HepG2 (cell line): ENCODE data around the gene PKP3.

Experiments used
- ARNT2 ChIP-seq: sonication (generic); formaldehyde crosslinking; IDR thresholded peaks from 2 replicates; pipeline ENCODE4 v1.8.0; 2022; ENCODE audit warnings: mild to moderate bottlenecking, low read depth, missing genetic modification reagents, moderate library complexity
- CTCF ChIP-seq: sonication (generic); formaldehyde crosslinking; IDR thresholded peaks from 2 replicates; pipeline ENCODE4 v1.5.0; 2020; ENCODE audit warnings: mild to moderate bottlenecking, missing genetic modification reagents, moderate library complexity
- MLX ChIP-seq: IDR thresholded peaks from 2 replicates; pipeline ENCODE4 v1.6.1; 2016
- RELA ChIP-seq: sonication (generic); formaldehyde crosslinking; IDR thresholded peaks from 2 replicates; pipeline ENCODE4 v1.4.0; 2020; ENCODE audit warnings: missing genetic modification reagents
- RFXAP ChIP-seq: sonication (generic); formaldehyde crosslinking; IDR thresholded peaks from 2 replicates; pipeline ENCODE4 v1.4.0; 2020; ENCODE audit warnings: missing genetic modification reagents, borderline replicate concordance
- ZBTB7A ChIP-seq: sonication (generic); formaldehyde crosslinking; IDR thresholded peaks from 2 replicates; pipeline ENCODE4 v1.8.0; 2022; ENCODE audit warnings: mild to moderate bottlenecking, missing genetic modification reagents
- TF ChIP-seq, protein P1 (sequence below): sonication (generic); formaldehyde crosslinking; IDR thresholded peaks from 2 replicates; pipeline ENCODE4 v1.5.0; 2020; ENCODE audit warnings: mild to moderate bottlenecking, missing genetic modification reagents

DNA sequence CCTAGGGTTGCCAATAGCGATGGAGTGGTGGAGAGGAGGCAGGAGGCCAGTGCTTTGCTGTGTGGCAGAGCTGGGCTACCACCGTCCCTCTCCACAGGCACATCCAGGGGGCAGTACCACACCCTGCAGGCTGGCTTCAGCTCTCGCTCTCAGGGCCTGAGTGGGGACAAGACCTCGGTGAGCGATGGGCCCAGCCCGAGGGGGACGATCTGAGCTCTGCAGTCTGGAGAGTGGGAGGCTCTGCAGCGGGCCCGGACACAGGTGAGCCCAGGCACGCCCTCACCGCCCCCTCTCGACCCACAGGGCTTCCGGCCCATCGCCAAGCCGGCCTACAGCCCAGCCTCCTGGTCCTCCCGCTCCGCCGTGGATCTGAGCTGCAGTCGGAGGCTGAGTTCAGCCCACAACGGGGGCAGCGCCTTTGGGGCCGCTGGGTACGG lies 2.5 kb downstream of the PKP3 start:
- no peak for TF ChIP-seq MLX (CRISPR knock-in tag)
- no peak; the same call in 1 of the 2 replicates for TF ChIP-seq ARNT2
- TF ChIP-seq ZBTB7A (CRISPR knock-in tag) = no peak
- TF ChIP-seq, protein P1, sequence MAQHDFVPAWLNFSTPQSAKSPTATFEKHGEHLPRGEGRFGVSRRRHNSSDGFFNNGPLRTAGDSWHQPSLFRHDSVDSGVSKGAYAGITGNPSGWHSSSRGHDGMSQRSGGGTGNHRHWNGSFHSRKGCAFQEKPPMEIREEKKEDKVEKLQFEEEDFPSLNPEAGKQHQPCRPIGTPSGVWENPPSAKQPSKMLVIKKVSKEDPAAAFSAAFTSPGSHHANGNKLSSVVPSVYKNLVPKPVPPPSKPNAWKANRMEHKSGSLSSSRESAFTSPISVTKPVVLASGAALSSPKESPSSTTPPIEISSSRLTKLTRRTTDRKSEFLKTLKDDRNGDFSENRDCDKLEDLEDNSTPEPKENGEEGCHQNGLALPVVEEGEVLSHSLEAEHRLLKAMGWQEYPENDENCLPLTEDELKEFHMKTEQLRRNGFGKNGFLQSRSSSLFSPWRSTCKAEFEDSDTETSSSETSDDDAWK (CRISPR knock-in tag) = no peak
- TF ChIP-seq RFXAP (CRISPR knock-in tag) = no peak
- peak; percentile 79 for TF ChIP-seq CTCF (CRISPR knock-in tag)
- TF ChIP-seq RELA = no peak
